ENCODE data around the gene CAMK2D. TPM values are rescaled to one million over a fixed set of nuclear protein-coding genes. Genes with fewer than 3 reads are reported as not detected.

Gene CAMK2D
- total RNA-seq, 6 experiments from 2014 or later = 83.7 to 102 (median 94.1) TPM

GRCh38 chr4:113637363-113637762, 124.2 kb downstream of the CAMK2D start:
- Mint-ChIP-seq H3K27ac (no peak overlapping the region), H3K9me3 (no peaks in the 10 kb centered on the region), H3K27me3 (ENCODE audit: insufficient read depth) (peaks cover 2% of the 10 kb centered on the region; the same call in 1 of the 2 replicates), H3K4me1 (ENCODE audit: low read depth) (peaks cover 68% of the 10 kb centered on the region), H3K4me3 (no peak overlapping the region), H3K36me3 (ENCODE audit: low read depth) (peaks cover 5% of the 10 kb centered on the region; the same call in 1 of the 2 replicates)
- no peak for TF ChIP-seq CTCF (IDR thresholded peaks at IDR 0.05)
- DNase-seq = no peak

- H3K9me3 Mint-ChIP-seq = no peaks in the 10 kb centered on the region
- no peak overlapping the region for H3K27ac Mint-ChIP-seq
- H3K27me3 Mint-ChIP-seq (ENCODE audit: insufficient read depth) = peaks cover 2% of the 10 kb centered on the region; the same call in 1 of the 2 replicates
- TF ChIP-seq CTCF (IDR thresholded peaks at IDR 0.05) = no peak
- H3K4me1 Mint-ChIP-seq (ENCODE audit: low read depth) = peaks cover 68% of the 10 kb centered on the region
- H3K36me3 Mint-ChIP-seq (ENCODE audit: low read depth) = peaks cover 5% of the 10 kb centered on the region; the same call in 1 of the 2 replicates
- H3K4me3 Mint-ChIP-seq = peak overlapping the region; percentile 29; the same call in 1 of the 2 replicates
- DNase-seq = peak; percentile 19
Measured at GRCh38 chr4:113636877-113637276, 124.7 kb downstream of the CAMK2D start.

GRCh38 chr4:113636438-113636818, 125.1 kb downstream of the CAMK2D start:
- H3K27ac Mint-ChIP-seq = peak overlapping the region; percentile 34; the same call in 1 of the 2 replicates
- no peak for TF ChIP-seq CTCF (IDR thresholded peaks at IDR 0.05)
- peak overlapping the region; percentile 29; the same call in 1 of the 2 replicates for H3K4me3 Mint-ChIP-seq
- DNase-seq = no peak
- peaks cover 68% of the 10 kb centered on the region for H3K4me1 Mint-ChIP-seq (ENCODE audit: low read depth)
- no peaks in the 10 kb centered on the region for H3K9me3 Mint-ChIP-seq
- H3K36me3 Mint-ChIP-seq (ENCODE audit: low read depth) = peaks cover 5% of the 10 kb centered on the region; the same call in 1 of the 2 replicates
- H3K27me3 Mint-ChIP-seq (ENCODE audit: insufficient read depth) = peaks cover 2% of the 10 kb centered on the region; the same call in 1 of the 2 replicates

GRCh38 chr4:113635739-113636437, 125.7 kb downstream of the CAMK2D start:
- Mint-ChIP-seq H3K4me1 (ENCODE audit: low read depth) (peaks cover 68% of the 10 kb centered on the region), H3K4me3 (peak overlapping the region; percentile 3), H3K27me3 (ENCODE audit: insufficient read depth) (peaks cover 2% of the 10 kb centered on the region; the same call in 1 of the 2 replicates), H3K36me3 (ENCODE audit: low read depth) (peaks cover 5% of the 10 kb centered on the region; the same call in 1 of the 2 replicates), H3K9me3 (no peaks in the 10 kb centered on the region), H3K27ac (peak overlapping the region; percentile 34; the same call in 1 of the 2 replicates)
- TF ChIP-seq CTCF (IDR thresholded peaks at IDR 0.05) = no peak
- peak; percentile 38 for DNase-seq

- DNase-seq = no peak
- H3K9me3 Mint-ChIP-seq = no peaks in the 10 kb centered on the region
- H3K4me3 Mint-ChIP-seq = no peak overlapping the region
- peaks cover 2% of the 10 kb centered on the region; the same call in 1 of the 2 replicates for H3K27me3 Mint-ChIP-seq (ENCODE audit: insufficient read depth)
- H3K4me1 Mint-ChIP-seq (ENCODE audit: low read depth) = peaks cover 65% of the 10 kb centered on the region
- H3K27ac Mint-ChIP-seq = no peak overlapping the region
- no peak for TF ChIP-seq CTCF (IDR thresholded peaks at IDR 0.05)
- H3K36me3 Mint-ChIP-seq (ENCODE audit: low read depth) = peaks cover 5% of the 10 kb centered on the region; the same call in 1 of the 2 replicates
Measured at GRCh38 chr4:113634081-113634969, 127.2 kb downstream of the CAMK2D start.
